Esophagus muscularis mucosa (tissue), 4 donors: ENCODE measurements around the gene ADRA1B.
"Not testable (repeated sequence)": the region's sequence is repeated elsewhere in the genome, so short reads cannot be mapped to it uniquely, and the experiment has no call there.

Experiments
- EP300 ChIP-seq: sonication (generic); formaldehyde crosslinking; IDR thresholded peaks from one replicate; pipeline ENCODE4 v1.6.1; 2017; ENCODE audit warnings: antibody characterized with exemption
- POLR2A ChIP-seq: fragments of 450-650 bp; IDR thresholded peaks from one replicate; pipeline ENCODE4 v1.6.1; 2017; ENCODE audit warnings: antibody characterized with exemption, moderate library complexity, mild to moderate bottlenecking, low read depth
- POLR2AphosphoS5 ChIP-seq, 2 donors: sonication (generic); formaldehyde crosslinking; IDR thresholded peaks; one replicate each; pipeline ENCODE4 v1.6.1; 2017; ENCODE audit warnings: antibody characterized with exemption in 2 of 2
- TF ChIP-seq, protein P1 (sequence below), 3 experiments: fragments of 200-600 bp in 2 of 3; fragments of 450-650 bp in 1 of 3; sonication (generic) in 2 of 3; IDR thresholded peaks; one replicate each; pipeline ENCODE4 v1.5.1; 2017 to 2019; ENCODE audit warnings: antibody characterized with exemption in 3 of 3, mild to moderate bottlenecking in 2 of 3, moderate library complexity in 1 of 3

GRCh38 chr5:159965838-159966128, 49.5 kb downstream of the ADRA1B start:
- TF ChIP-seq, protein P1, sequence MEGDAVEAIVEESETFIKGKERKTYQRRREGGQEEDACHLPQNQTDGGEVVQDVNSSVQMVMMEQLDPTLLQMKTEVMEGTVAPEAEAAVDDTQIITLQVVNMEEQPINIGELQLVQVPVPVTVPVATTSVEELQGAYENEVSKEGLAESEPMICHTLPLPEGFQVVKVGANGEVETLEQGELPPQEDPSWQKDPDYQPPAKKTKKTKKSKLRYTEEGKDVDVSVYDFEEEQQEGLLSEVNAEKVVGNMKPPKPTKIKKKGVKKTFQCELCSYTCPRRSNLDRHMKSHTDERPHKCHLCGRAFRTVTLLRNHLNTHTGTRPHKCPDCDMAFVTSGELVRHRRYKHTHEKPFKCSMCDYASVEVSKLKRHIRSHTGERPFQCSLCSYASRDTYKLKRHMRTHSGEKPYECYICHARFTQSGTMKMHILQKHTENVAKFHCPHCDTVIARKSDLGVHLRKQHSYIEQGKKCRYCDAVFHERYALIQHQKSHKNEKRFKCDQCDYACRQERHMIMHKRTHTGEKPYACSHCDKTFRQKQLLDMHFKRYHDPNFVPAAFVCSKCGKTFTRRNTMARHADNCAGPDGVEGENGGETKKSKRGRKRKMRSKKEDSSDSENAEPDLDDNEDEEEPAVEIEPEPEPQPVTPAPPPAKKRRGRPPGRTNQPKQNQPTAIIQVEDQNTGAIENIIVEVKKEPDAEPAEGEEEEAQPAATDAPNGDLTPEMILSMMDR (IDR thresholded peaks at IDR 0.05) = not testable (repeated sequence)
- not testable (repeated sequence) for TF ChIP-seq POLR2A; POLR2AphosphoS5 (IDR thresholded peaks at IDR 0.05); EP300
